Islet precursor cell (in vitro differentiated cells): ENCODE results near the gene CPNE4.
"Not testable (repeated sequence)": the region's sequence is repeated elsewhere in the genome, so short reads cannot be mapped to it uniquely, and the experiment has no call there.

ENCODE experiments used
- DNase-seq: peaks from one replicate; pipeline ENCODE4 v3.0.0-alpha.2; 2018

CPNE4 gene

GRCh38 chr3:131957980-131958379 lies 76.8 kb downstream of the CPNE4 start:
- no peak for DNase-seq

- DNase-seq = no peak
These were observed 77.3 kb downstream of the CPNE4 start for GRCh38 chr3:131957511-131957910.

GRCh38 chr3:131948806-131949205 lies 86.0 kb downstream of the CPNE4 start:
- DNase-seq = no peak

GRCh38 chr3:131944676-131945075 lies 90.1 kb downstream of the CPNE4 start:
- no peak for DNase-seq

GRCh38 chr3:131933665-131934064 lies 101.1 kb downstream of the CPNE4 start:
- no peak for DNase-seq

GRCh38 chr3:131928593-131928992 lies 106.2 kb downstream of the CPNE4 start:
- DNase-seq = no peak

GRCh38 chr3:131925571-131925970 lies 109.2 kb downstream of the CPNE4 start:
- DNase-seq = no peak

- DNase-seq = no peak
These were observed 112.5 kb downstream of the CPNE4 start for GRCh38 chr3:131922356-131922755.

- DNase-seq = no peak
These were observed 117.8 kb downstream of the CPNE4 start for GRCh38 chr3:131917006-131917405.

- DNase-seq = no peak
These were observed 120.6 kb downstream of the CPNE4 start for GRCh38 chr3:131914090-131914691.

GRCh38 chr3:131912255-131912654 lies 122.6 kb downstream of the CPNE4 start:
- no peak for DNase-seq

GRCh38 chr3:131907796-131908195 lies 127.0 kb downstream of the CPNE4 start:
- no peak for DNase-seq

GRCh38 chr3:131903988-131904415 lies 130.8 kb downstream of the CPNE4 start:
- peak; percentile 77 for DNase-seq

- no peak for DNase-seq
These were observed 133.1 kb downstream of the CPNE4 start for GRCh38 chr3:131901686-131902085.

GRCh38 chr3:131900891-131901290 lies 133.9 kb downstream of the CPNE4 start:
- no peak for DNase-seq

GRCh38 chr3:131899021-131899420 lies 135.8 kb downstream of the CPNE4 start:
- DNase-seq = no peak

GRCh38 chr3:131898346-131898745 lies 136.5 kb downstream of the CPNE4 start:
- DNase-seq = no peak

GRCh38 chr3:131896285-131896684 lies 138.5 kb downstream of the CPNE4 start:
- DNase-seq = no peak

- no peak for DNase-seq
These were observed 139.0 kb downstream of the CPNE4 start for GRCh38 chr3:131895766-131896165.

GRCh38 chr3:131892331-131892730 lies 142.5 kb downstream of the CPNE4 start:
- no peak for DNase-seq

- not testable (repeated sequence) for DNase-seq
These were observed 148.9 kb downstream of the CPNE4 start for GRCh38 chr3:131885871-131886270.

GRCh38 chr3:131883711-131884407 lies 151.0 kb downstream of the CPNE4 start:
- no peak for DNase-seq

- DNase-seq = no peak
These were observed 151.7 kb downstream of the CPNE4 start for GRCh38 chr3:131883086-131883485.

GRCh38 chr3:131881777-131882176 lies 153.0 kb downstream of the CPNE4 start:
- no peak for DNase-seq

GRCh38 chr3:131880948-131881347 lies 153.9 kb downstream of the CPNE4 start:
- DNase-seq = no peak
